Omental fat pad (tissue), 4 donors: ENCODE data around the gene NRP1. TPM values are rescaled to one million over a fixed set of nuclear protein-coding genes. Genes with fewer than 3 reads are reported as not detected.

ENCODE experiments used
- ATAC-seq: fragments of 150-250 bp; one replicate; pipeline ENCODE4 v1.9.1; 2016; ENCODE audit warnings: mild to moderate bottlenecking, moderate library complexity; ENCODE audit not compliant: low FRiP score
- DNase-seq: peaks from one replicate; pipeline ENCODE4 v3.0.0-alpha.2; 2019; ENCODE audit warnings: low spot score
- total RNA-seq, 4 donors: library from RNA; depleted of rRNA; stranded (reverse); fragments of >200 nt; gene quantifications; one replicate each; pipeline ENCODE4 v1.1.0, GENCODE V29; 2016
- TF ChIP-seq, protein P1 (sequence below), 3 donors: fragments of 450-650 bp; IDR thresholded peaks; one replicate each; pipeline ENCODE4 v1.5.1; 2016 to 2017; ENCODE audit warnings: antibody characterized with exemption in 3 of 3, mild to moderate bottlenecking in 3 of 3, moderate library complexity in 2 of 3

Gene NRP1
- total RNA-seq, 4 donors from 2014 or later = 72.8 to 223 (median 178) TPM

DNA sequence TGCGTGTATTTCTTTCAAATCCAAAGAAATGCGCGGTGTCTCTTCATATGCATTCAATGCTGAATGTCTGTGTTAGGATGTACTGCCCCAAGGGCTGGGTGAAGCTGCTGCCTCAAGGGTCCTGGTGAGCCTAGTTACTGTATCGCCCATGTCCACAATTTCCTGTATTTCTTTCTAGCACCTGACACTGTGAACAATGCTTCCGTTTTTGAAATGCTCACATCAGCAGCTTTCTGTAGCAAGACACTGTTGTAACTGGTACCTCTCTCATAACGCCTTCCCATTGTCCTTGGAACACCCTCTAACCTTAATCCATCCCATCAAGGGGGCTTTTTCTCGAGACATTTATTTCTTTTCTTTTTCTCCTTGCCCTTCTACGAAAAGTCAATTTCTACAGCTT lies 25.1 kb downstream of the NRP1 start:
- TF ChIP-seq, protein P1, sequence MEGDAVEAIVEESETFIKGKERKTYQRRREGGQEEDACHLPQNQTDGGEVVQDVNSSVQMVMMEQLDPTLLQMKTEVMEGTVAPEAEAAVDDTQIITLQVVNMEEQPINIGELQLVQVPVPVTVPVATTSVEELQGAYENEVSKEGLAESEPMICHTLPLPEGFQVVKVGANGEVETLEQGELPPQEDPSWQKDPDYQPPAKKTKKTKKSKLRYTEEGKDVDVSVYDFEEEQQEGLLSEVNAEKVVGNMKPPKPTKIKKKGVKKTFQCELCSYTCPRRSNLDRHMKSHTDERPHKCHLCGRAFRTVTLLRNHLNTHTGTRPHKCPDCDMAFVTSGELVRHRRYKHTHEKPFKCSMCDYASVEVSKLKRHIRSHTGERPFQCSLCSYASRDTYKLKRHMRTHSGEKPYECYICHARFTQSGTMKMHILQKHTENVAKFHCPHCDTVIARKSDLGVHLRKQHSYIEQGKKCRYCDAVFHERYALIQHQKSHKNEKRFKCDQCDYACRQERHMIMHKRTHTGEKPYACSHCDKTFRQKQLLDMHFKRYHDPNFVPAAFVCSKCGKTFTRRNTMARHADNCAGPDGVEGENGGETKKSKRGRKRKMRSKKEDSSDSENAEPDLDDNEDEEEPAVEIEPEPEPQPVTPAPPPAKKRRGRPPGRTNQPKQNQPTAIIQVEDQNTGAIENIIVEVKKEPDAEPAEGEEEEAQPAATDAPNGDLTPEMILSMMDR (IDR thresholded peaks at IDR 0.05) = no peak
- ATAC-seq (no peak), DNase-seq (no peak)

DNA sequence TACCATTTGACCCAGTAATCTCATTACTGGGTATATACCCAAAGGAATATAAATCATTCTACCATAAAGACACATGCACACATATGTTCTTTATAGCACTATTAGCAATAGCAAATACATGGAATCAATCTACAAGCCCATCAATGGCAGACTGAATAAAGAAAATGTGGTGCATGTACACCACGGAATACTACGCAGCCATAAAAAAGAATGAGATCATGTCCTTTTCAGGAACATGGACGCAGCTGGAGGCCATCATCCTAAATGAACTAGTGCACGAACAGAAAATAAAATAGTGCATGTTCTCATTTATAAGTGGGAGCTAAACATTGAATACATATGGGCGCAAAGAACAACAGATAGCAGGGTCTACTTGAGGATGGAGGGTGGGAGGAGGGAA lies 26.6 kb downstream of the NRP1 start:
- DNase-seq (no peak), ATAC-seq (no peak)
- TF ChIP-seq, protein P1 (IDR thresholded peaks at IDR 0.05) = no peak

GRCh38 chr10:33306701-33307519 lies 27.6 kb downstream of the NRP1 start:
- TF ChIP-seq, protein P1 (IDR thresholded peaks at IDR 0.05) = no peak
- ATAC-seq (no peak), DNase-seq (no peak)

GRCh38 chr10:33306126-33306525 lies 28.3 kb downstream of the NRP1 start:
- ATAC-seq (no peak), DNase-seq (no peak)
- TF ChIP-seq, protein P1 (IDR thresholded peaks at IDR 0.05) = no peak

DNA sequence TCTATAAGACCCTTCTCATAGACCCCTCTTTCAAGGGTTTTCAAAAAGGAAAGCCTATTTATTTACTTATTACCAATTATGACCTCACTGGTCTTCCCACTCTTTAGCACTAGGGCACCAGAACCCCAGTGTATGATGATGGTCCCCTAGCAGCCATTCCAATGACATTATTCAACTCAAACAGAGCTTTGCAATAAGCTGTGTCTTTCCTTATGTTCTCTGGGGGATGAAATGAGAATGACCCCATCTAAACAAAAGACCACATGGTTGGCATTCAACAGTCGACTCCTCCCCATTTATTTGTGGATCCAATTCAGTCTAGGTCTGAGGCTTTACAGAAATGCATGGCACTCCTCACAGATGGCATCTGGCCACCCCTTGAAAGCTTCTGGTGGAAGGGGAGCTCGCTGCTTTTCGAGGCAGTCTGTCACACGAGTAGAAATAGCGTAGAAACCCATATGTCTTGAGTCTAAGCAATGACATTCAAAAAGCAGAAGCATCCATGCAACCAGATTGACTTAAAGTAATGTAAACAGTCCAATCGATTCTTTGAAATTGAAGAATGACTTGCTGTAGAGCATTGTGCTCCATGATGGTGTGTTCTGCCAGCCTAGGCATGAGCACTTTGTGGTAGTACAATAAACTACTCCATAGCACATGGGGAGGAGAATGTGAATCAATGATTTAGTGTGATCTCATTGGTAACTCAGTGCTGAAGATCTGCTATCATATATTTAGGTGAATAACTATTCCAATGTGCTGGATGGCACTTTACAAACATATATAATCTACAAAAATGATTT lies 29.8 kb downstream of the NRP1 start:
- DNase-seq (no peak), ATAC-seq (no peak)

GRCh38 chr10:33303988-33304387 lies 30.5 kb downstream of the NRP1 start:
- DNase-seq = no peak
- no peak for ATAC-seq
- TF ChIP-seq, protein P1 (IDR thresholded peaks at IDR 0.05) = no peak

More for the DNA sequence above, 29.8 kb downstream of the NRP1 start:
- TF ChIP-seq, protein P1 (IDR thresholded peaks at IDR 0.05) = no peak
